GM21529 (cell line): ENCODE data around the gene F2RL2.

Source experiments
- ATAC-seq: cut with Tn5 transposase; IDR thresholded peaks from one replicate; pipeline ENCODE4 v1.9.1; 2021; ENCODE audit not compliant: unreplicated experiment

Gene F2RL2, protein sequence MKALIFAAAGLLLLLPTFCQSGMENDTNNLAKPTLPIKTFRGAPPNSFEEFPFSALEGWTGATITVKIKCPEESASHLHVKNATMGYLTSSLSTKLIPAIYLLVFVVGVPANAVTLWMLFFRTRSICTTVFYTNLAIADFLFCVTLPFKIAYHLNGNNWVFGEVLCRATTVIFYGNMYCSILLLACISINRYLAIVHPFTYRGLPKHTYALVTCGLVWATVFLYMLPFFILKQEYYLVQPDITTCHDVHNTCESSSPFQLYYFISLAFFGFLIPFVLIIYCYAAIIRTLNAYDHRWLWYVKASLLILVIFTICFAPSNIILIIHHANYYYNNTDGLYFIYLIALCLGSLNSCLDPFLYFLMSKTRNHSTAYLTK

DNA sequence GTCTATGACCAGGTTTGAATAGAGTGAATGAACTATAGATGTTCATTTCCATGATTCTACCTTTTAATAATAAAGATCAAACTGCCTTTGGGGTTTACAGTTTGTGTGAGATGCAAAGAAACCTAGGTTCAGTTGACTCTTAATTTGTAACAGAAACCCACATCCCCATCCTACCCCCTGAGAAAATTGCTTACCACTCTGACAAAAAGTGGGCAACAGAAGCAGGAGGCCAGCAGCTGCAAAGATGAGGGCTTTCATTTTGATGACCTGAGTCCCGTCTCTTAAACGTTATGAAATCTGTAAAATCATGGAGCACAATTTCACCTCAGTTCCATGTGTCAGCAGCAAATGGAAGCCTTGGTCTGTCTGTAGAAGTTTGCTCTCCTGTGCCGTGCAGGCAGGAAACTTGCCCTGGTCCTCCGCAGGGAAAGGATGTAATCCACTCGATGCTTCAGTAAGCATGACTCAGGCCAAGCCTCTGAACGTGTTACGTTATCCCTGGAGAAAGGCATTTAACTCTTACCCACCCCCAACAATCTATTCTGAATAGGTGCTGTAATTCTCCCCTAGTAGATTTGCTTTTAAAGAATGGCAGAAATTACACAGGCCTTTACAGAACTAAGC is at the start of gene F2RL2:
TSS of gene F2RL2 (minus strand) at position 431 of the 624 bp plus-strand sequence. CDS start at position 258, 173 bp downstream.
- no peak for ATAC-seq

DNA sequence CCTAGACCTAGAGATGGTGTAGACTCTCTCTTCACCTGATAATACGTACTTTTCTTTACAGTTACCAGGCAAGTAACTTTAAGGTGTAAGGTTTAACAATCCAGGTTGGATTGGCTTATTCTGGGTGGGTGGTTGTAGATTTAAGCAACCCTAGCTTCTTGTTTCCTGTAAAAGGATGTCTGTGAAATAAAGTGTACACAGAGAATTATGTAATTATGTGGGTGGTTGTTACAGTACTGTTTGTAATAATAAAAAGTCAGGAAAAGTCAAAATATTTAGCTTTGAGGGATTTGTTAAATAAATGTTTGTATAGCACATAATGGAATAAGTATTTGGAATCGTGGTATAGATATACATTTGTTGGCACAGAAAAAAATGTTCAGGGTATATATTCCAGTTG is 49.0 kb upstream of the F2RL2 start:
- ATAC-seq, result no peak

DNA sequence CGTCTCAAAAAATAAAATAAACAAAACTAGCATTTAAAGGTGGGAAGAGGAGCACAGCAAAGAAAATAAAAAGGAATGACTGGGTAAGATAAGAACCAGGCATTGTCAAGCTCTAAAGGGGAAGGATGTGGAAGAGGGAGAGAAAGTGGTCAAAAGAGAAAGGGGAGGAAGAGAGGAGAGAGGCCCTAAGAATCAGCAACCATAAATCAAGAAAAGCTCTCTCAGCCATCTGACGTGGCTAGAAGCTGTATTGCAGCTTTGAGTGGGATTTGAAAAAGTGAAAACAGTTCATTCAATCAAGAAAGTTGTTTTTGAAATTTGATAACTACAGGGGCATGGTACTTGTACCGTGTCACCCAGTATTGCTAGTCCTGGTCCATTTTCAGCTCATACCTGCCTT is 47.3 kb upstream of the F2RL2 start:
- ATAC-seq, result no peak

DNA sequence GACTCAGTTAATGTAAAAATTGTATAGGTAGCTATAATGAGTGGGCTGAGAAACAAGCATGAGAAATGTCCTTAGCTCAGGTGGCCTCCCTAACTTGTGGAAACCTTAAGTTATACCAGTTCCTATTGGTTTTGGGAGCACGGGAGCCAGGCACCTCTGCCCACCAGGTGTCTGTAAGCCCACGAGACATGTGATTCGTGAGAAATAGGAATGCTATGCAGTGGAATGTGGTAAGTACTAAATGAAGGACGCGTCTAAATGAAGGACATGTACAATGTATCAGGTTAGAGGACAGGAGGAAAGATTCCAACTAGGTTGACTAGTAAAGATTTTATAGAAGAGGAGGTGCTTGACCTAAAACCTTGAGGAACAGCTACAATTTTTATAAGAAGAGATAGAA is 46.0 kb upstream of the F2RL2 start:
- ATAC-seq, result no peak

DNA sequence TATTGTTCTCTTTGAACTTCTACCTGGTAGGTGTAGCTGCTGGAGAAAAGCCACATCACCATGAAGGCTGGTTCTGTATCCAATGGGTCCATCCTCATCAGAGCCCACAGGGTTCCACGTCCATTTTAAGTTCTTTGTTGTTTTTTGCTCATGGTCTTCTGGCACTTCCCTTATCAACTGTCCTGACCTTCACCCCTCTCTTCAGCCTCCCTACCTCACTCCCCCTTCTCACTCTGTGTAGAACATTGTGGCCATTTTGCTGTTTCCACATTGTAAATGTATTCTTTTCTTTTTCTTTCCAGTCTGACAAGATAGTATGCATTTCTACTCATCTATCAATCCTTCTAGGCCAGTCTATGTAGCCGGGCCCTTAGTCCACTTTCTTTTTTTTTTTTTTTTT is 44.3 kb upstream of the F2RL2 start:
- ATAC-seq, result no peak

DNA sequence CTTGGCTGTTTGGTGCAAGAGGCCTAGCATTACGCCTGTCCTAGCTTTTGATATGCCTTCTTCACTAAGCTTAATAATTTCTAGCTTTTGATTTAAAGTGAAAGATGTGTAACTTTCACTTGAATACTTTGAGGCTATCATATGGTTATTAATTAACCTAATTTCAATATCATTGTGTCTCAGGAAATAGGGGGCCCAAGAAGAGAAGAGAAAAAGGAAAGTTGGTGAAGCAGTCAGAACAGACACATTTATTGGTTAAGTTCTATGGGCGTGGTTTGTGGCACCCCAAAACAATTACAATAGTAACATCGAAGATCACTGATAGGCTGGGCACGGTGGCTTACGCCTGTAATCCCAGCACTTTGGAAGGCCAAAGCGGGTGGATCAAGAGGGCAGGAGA is 40.9 kb upstream of the F2RL2 start:
- ATAC-seq, result no peak

DNA sequence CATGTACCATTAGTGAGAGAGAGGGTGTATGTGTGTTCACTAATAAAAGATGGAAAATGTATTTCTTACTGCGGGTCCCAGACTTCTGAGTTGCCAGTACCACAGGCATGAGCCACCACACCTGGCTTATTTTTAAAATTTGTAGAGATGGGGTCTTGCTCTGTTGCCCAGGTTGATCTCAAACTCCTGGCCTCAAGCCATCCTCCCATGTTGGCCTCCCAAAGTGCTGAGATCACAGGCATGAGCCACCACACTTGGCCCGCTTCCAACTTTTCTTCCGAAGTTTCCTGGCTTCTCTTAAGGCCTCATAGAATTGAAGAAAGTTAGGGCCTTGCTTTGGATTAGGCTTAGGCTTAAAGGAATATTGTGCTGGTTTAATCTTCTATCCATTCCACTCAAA is 40.4 kb upstream of the F2RL2 start:
- ATAC-seq, result no peak

DNA sequence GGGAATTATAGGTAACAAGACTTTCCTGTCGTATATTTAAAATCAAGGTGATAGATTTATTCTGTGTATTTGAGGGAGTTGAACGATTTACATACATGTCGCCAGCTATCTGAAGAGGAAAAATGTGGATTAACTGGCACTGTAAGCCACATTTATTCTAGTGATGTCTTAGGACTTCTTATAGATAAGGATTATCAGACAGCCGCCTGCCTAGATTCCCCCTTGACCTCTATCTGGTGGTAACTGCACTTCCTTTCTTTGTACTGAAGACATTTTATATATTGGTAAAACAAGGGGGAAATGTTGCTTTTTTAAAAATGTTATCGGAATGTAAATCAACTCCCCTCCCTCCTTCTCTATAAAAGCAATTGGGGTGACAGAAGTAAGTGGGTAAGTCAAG is 39.3 kb upstream of the F2RL2 start:
- ATAC-seq, result no peak

DNA sequence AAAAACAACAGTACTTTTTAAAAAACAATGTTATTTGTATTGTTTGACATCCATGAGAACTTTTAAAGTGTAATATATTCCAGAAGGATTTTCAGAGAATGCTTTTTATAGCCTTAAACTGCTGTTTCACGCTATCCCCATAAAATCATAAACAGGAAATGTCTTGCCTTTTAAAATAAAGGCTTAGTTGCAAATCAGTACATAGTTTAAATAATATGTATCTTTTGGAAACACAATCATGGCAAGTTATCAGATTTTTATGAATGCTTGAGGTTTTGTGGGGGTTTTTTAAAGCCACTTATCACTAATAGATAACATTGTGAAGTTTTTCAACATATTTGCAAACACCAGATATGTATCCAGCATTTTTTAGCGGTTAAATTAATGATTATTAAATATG is 37.2 kb upstream of the F2RL2 start:
- no peak for ATAC-seq

DNA sequence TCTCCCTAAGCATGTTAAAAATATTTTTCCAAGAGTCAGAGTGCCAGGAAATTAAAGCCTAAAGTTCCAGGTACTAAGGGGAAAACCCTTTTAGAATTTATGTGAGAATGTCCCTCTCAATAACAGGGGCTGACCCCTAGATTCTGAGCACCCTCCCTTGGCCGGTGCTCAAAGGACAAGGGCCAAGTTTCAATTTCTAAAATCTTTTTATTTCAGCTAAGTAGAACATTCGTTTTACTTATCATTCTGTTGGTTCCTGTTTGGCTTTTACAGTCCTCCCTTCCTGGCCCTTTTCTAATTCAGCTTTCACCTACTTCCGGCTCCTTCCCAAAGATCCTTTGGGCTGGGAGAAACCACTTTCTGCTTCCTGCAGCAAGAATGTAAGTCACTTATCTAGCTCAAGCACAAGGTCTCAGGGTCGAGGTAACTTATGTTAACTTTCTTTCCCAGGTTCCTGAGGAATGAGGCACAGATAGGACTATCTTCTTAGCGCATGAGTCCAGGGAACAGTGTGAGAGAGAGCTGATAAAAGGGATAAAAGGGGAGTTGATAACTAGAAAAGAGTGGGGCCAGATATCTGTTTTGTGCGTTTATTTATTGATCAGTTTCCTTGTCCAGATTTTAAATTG is 34.6 kb upstream of the F2RL2 start:
- ATAC-seq, result no peak

DNA sequence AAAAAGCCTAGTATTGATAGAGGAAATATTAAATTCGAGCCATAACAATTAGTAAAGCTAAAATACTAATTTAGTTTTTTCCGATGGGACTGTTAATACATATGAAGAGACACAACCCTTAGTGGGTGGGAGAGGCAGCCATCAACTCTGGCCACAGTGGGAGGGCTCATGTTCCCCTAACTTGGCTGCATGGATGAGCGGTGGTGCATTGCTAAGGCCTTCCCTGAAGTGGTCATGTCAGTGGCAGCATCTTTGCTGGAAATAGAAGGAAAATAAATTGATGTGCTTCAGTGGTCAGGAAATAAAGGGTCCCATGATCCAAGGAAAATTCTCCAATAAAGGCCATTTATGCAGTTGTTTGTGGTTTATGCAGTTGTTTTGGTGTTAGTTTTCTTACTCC is 33.9 kb upstream of the F2RL2 start:
- no peak for ATAC-seq

DNA sequence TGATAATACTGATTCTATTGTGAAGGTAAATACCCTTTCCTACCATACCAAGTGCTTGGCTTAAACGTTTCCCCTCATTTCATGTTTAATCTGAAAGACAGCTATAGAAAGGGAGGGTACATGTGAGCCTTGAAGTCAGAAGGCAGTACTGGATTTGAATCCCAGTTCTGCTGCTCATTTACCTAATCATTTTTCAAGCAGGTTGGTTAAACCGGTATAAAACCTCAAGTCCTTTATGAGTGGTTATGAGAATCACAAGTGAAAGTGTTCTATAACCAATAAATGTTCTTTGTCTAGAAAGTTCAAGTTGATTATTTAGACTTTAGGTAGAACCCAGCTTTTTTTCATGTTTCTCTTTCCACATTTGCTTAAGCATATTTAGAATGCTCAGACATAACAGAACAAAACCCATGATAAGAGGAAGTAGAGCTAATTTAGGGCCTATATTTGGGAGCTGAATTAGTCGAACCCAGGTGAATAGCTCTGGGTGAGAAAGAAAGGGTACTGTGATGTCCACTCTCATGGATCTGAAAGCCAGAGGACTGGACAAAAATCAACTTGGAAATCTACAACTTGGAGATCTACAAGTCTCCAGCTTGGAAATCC is 29.7 kb upstream of the F2RL2 start:
- no peak for ATAC-seq

DNA sequence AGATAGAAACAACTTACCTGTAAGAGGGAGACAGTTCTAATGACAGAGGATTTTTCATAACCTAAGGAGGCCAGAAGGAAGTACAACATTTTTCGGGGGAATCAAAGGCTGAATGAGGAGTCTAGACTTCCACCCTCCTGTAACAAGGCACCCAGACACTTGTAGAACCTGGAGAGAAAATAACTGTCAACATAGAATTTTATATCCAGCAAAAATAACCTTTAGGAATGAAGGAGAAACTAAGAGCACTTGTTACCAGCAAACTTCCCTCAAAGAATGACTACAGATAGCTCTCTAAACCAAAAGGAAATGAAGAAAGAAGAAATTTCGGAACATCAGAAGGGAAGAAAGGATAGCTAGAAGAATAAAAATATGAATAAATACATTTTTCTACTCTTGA is 25.9 kb upstream of the F2RL2 start:
- ATAC-seq, result no peak

DNA sequence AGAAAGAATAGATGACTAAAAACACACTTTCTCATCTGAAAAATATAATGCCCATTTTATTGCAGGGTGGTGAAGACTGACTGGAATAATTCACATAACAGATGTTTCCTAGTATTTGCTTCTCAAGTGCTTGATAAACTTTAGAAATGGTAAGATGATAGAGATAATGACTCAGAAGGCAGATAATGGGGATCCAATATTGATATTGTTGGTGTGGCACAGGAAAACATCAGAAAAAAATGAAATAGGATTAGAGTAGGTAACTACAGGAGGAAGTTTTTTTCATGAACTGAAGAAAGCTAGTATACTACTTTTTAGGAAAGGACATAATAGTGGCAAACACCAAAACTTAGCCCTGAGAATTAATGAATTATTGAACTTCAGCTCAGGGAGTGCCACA is 20.2 kb upstream of the F2RL2 start:
- ATAC-seq, result no peak

DNA sequence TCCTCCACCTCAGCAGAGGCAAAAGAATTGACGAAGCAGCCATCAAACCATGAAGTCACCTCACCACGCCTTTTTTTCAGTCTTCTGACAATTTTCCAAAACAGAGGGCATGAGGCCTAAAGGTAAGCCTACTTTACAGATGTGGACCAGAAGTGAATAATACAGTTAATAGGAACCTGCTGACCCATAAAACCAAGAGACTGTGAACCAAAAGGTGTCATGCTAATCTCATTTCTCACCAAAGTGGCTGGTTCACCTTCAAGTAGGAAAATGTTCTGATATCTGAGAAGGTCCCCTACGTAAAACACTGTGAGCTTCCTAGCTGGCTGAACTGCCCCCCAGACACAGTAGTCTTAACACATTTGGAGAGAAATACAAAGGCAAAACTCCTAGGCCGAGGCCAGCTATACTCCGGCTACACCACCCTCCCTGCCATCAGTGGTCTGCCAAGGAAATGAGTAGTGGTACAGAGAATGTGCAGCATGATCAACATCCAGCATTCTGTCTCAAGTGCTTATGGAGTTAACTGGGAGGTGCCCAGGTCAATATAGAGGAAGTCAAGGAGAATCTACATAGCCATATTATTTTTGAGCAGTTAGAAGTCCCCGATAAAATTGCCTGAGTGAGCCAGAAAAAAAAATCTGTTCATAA is 19.3 kb upstream of the F2RL2 start:
- ATAC-seq, result no peak

DNA sequence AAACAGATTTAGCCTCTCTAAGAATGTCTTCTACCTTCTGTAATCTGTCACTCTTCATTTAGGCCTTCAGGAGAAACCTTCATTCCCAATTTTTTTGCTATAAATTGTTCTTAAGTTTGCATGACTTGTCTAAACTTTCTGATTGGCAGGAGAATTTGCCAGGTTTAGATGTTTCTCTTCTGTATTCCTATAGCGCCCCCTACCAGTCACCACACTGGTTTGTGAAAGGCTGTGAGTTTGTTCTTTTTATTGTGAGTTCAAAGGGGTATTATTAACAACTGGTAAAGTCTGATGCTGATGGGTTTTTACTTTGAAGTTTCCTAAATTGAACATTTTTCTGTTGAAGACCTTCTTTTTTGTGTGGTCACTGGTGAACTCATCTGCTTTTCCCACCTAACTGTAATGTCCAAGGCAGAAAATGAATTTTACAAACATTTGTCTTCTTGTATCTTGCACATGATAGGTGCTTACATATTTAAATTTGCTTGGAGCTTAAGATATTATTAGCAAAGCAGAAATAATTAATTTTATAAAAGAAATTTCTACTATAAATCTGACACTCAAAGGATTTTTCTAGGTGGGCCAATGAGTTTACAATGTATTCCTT is 18.4 kb upstream of the F2RL2 start:
- no peak for ATAC-seq

DNA sequence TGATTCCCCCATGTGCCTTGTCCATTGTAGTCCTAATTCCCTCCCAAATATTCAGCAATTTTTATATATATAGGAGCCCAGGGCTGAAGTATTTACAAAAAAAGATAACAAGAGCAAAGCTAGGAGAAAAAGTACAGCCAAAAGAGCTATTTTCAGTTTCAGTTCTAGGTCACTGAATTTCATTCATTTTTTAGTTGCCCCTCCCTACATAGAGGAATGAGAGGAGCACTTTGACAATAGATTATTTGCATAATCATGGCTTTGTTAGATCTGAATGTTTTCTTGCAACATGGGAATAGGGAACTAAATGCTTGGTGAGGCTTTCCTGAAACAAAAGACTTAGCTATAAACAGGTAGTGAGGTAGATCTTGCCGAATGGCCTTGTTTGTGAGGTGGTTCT is 15.3 kb upstream of the F2RL2 start:
- no peak for ATAC-seq

DNA sequence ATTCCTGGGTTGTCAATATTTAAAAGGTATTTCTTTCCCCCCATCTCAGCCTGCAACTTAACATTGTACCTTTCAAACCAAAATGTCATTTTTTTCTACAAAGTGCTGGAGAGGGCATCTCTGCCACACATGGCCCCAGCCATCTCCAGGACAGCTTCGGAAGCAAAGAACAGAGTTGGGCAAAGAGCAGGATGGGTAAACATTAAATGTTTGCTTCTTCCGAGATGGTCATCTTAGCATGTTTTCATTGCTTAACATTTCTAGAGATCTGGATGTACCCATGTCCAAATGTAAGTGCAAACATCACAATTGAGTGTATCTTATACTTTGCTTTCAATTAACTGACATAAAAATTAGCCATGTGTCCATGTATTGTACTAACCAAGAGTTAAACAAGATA is 14.3 kb upstream of the F2RL2 start:
- no peak for ATAC-seq

DNA sequence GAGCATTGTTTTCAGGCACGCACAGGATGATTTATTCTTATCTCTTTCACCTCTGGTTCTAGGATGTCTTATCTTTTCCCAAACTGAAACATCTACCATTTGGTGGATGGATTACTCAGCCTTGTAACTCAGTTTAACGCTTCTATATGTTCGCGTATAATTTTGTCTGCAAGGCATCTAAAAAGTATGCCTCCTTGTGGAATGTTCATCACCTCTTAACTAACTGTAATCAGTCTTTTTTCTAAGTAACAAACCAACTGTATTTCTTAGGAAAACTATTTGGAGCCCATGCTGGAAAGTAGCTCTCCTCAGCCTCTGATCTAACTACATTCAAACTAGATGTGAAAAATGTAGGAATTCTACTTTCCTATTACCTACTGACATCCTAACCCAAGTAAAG is 11.5 kb upstream of the F2RL2 start:
- ATAC-seq, result no peak

DNA sequence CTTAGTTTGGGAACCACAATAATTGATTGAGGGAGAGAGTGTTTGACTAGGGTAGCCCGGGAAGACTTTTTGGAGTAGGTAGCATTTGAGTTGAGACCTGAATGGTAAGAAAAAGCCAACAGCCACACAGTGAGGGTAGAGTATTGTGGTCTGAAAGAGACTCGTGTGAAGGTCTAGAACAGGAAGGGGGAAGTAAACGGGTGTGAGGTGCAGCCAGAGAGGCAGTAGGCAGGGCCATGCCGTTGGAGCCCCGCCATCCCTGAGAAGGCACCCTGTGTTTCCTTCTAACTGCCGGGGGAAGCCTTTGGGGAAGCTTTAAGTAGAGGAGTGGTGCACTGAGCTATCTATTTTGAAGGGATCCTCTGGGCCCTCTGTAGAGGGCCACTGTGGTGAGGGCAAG is 3.5 kb upstream of the F2RL2 start:
- no peak for ATAC-seq
